Stimulated activated CD8-positive, alpha-beta memory T cell treated with anti-CD3 and anti-CD28 coated beads, Interleukin-15, amount 100 ng/mL, for 4 hours (primary cell): Measurements from ENCODE around the gene ASL.
"Not testable (repeated sequence)": the region's sequence is repeated elsewhere in the genome, so short reads cannot be mapped to it uniquely, and the experiment has no call there.

Source experiments
- DNase-seq, 2 donors: peaks; one replicate each; pipeline ENCODE4 v3.0.0-alpha.2; 2020; ENCODE audit warnings: low read depth in 2 of 2

The ASL gene

GRCh38 chr7:66076462-66077329 is 1.1 kb downstream of the ASL start:
- DNase-seq, result no peak

- DNase-seq, result no peak
Observed at GRCh38 chr7:66078067-66078466, 2.4 kb downstream of the ASL start.

- DNase-seq, result no peak
Observed at GRCh38 chr7:66082083-66082482, 6.5 kb downstream of the ASL start.

- no peak for DNase-seq
Observed at GRCh38 chr7:66082886-66083415, 7.3 kb downstream of the ASL start.

DNA sequence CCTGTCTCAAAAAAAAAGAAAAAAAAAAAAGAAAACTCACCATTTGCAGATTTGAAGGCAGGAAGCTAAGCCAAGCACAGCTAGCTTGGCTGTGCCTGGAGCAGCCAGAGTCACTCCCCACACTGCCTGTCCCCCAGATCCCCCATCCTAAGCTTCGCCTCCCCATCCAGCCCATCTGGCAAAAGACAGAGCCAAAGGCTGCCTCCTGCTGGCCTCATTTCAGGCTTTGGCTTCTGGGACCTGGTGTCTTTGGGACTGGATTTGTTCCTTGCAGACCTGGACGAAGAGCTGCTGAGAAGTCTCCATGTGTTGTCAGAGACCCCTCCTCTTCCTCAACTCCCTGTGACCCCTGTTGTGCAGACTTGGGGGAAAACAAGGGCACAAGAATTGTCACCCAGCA is 8.1 kb downstream of the ASL start:
- no peak for DNase-seq

DNA sequence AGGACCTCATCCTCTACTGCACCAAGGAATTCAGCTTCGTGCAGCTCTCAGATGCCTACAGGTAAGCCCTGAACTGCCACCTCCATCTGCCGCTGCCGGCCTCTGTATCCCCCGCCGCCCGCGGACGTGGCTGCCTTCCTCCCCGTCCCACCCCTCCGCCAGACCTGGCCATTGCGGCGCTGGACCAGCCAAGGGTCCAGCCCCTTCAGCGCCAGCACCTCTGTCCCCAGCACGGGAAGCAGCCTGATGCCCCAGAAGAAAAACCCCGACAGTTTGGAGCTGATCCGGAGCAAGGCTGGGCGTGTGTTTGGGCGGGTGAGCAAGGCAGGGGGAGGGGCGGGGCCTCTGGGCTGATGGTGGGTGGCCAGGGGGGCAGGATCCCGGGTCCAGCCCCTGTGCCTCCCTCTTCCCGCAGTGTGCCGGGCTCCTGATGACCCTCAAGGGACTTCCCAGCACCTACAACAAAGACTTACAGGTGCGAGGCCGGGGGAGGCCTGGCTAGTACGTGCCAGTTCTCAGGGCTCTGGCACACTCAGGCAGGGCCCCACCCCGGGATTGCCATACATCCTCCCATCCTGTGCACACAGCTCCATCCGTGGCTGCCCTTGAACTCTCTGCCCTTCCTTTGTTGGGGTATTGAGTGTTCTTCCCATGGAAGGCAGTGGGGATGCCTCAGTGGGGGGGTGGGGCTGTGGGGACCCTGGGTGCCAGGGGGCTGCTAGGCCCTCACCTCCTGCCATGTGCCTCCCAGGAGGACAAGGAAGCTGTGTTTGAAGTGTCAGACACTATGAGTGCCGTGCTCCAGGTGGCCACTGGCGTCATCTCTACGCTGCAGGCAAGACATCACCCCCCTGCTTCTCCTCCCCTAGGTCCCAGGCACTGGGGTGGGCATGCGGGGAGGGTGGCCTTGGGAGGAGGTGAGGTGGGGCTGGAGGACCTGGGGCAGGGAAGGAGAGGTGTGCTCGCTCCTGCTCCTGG is 13.5 kb downstream of the ASL start:
- no peak for DNase-seq

DNA sequence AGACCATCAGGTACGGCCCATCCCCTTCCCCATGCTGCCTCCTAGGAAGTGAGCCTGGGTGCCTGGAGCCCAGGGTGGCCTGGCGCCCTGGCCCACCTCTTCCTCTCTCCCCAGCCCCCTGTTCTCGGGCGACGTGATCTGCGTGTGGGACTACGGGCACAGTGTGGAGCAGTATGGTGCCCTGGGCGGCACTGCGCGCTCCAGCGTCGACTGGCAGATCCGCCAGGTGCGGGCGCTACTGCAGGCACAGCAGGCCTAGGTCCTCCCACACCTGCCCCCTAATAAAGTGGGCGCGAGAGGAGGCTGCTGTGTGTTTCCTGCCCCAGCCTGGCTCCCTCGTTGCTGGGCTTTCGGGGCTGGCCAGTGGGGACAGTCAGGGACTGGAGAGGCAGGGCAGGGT is 17.0 kb downstream of the ASL start:
- DNase-seq, result no peak

GRCh38 chr7:66095010-66095409 is 19.4 kb downstream of the ASL start:
- no peak for DNase-seq

DNA sequence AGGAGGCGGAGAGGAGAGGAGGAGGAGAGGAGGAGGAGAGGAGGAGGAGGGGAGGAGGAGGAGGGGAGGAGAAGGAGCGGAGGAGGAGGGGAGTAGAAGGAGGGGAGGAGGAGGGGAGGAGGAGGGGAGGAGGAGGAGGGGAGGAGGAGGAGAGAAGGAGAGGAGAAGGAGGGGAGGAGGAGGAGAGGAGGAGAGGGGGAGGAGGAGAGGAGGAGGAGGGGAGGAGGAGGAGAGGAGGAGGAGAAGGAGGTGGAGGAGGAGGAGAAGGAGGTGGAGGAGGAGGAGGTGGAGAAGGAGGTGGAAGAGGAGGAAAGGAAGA is 23.6 kb downstream of the ASL start:
- no peak for DNase-seq

- no peak for DNase-seq
Observed at GRCh38 chr7:66099551-66100407, 24.2 kb downstream of the ASL start.

GRCh38 chr7:66100408-66101050 is 24.9 kb downstream of the ASL start:
- DNase-seq, result no peak

- not testable (repeated sequence) for DNase-seq
Observed at GRCh38 chr7:66102168-66102567, 26.5 kb downstream of the ASL start.

- DNase-seq, result not testable (repeated sequence)
Observed at GRCh38 chr7:66103994-66104393, 28.4 kb downstream of the ASL start.

- DNase-seq, result no peak
Observed at GRCh38 chr7:66105263-66105748, 29.7 kb downstream of the ASL start.

GRCh38 chr7:66108410-66108809 is 32.8 kb downstream of the ASL start:
- not testable (repeated sequence) for DNase-seq

DNA sequence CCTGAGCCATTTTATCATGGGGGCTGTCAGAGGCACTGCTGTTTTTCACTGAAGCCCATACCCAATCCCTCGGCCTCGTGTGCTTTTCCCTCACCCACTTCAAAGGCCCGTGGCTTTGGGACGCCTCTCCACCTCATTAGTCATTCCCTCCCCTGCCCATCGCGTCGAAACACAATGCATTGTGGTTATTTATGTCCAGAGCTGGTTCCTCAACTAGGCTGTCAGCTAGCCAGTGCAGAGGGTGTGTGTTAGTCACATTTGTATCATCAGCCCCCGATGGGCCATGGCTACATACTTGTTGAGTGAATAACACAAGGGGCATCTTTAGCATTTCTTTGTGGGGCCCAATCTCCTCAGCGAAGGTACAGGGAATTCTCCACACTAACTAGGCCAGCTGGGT is 35.2 kb downstream of the ASL start:
- no peak for DNase-seq

GRCh38 chr7:66114743-66115649 is 39.4 kb downstream of the ASL start, which contains the start of gene CRCP:
TSS of gene CRCP (plus strand) at chr7:66114847. CDS start at chr7:66114963, 116 bp downstream.
- DNase-seq, result peak; percentile 67 to 69

- not testable (repeated sequence) for DNase-seq
Observed at GRCh38 chr7:66116680-66117420, 41.2 kb downstream of the ASL start.

- DNase-seq, result no peak
Observed at GRCh38 chr7:66118603-66119002, 43.0 kb downstream of the ASL start.
